ENCODE data around the gene CCDC78. TPM values are rescaled to one million over a fixed set of nuclear protein-coding genes. Genes with fewer than 3 reads are reported as not detected.

The CCDC78 gene
- total and polyA plus RNA-seq, 2 of the 4 experiments (the other 2 are of a cell fraction), result 0.54 to 4.6 TPM

- Histone ChIP-seq H3K14ac (replicated peaks; ENCODE audit: low read depth, low read length) (no peak overlapping the region), H2AK9ac (replicated peaks; ENCODE audit: low read depth, low read length, poor library complexity) (no peak overlapping the region), H3K9me1 (ENCODE audit: insufficient read depth, low read length) (no peaks in the 10 kb centered on the region), H3K4ac (ENCODE audit: low read depth, low read length) (no peak overlapping the region), H4K5ac (ENCODE audit: low read depth, low read length) (no peak overlapping the region), H3K9ac (ENCODE audit: low read depth, low read length) (no peak overlapping the region), H3K27me3 (ENCODE audit: control insufficient read depth, insufficient read depth, low read length) (peaks cover 4% of the 10 kb centered on the region; the same call in 1 of the 2 replicates), H2AFZ (replicated peaks; ENCODE audit: low read length, poor library complexity) (no peak overlapping the region), H3K18ac (ENCODE audit: low read depth, low read length) (no peak overlapping the region), H3K9me3 (ENCODE audit: control insufficient read depth, insufficient read depth, low read length) (no peaks in the 10 kb centered on the region), H3K36me3 (ENCODE audit: control insufficient read depth, insufficient read depth, low read length) (no peaks in the 10 kb centered on the region), H3K23ac (ENCODE audit: low read depth, low read length) (no peak overlapping the region), H3K27ac (ENCODE audit: insufficient read depth, low read length) (no peak overlapping the region), H2BK5ac (ENCODE audit: low read depth, low read length, poor library complexity, severe bottlenecking) (no peak overlapping the region), H4K20me1 (ENCODE audit: insufficient read depth, low read length) (no peaks in the 10 kb centered on the region), H3K4me3 (ENCODE audit: insufficient read depth, low read depth, low read length) (no peak overlapping the region), H3K4me2 (ENCODE audit: low read depth, low read length) (no peak overlapping the region), H3K4me1 (ENCODE audit: control insufficient read depth, insufficient read depth, low read length) (no peaks in the 10 kb centered on the region), H2BK20ac (ENCODE audit: low read depth, low read length) (no peak overlapping the region), H2BK120ac (ENCODE audit: low read depth, low read length) (no peak overlapping the region), H3K79me1 (ENCODE audit: low read depth in 1 of 2, low read length in 2 of 2) (no peaks in the 10 kb centered on the region), H4K91ac (ENCODE audit: insufficient read depth, low read depth, low read length) (no peak overlapping the region), H4K8ac (ENCODE audit: low read depth in 2 of 2, low read length in 2 of 2) (no peak overlapping the region), H2BK15ac (ENCODE audit: low read depth, low read length) (no peak overlapping the region), H2AK5ac (ENCODE audit: low read depth, low read length) (no peak overlapping the region), H3K56ac (ENCODE audit: extremely low read depth, insufficient read depth, low read length) (no peak overlapping the region)
- DNase-seq (no peak), ATAC-seq (ENCODE audit: low read depth) (no peak)
- no TSS peak for BruUV-seq (replicated peaks)
- dilution Hi-C loops (cut with HindIII; ENCODE audit: low sequenced_read_pairs, unreplicated experiment) (no loop called here), intact Hi-C loops (cut with micrococcal nuclease) (no loop called here), in situ Hi-C loops (cut with MboI; ENCODE audit: low sequenced_read_pairs) (no loop called here)
- no peak for TF ChIP-seq RFX5 (IDR thresholded peaks at IDR 0.05; ENCODE audit: low read depth, low read length)
- no peak for TF ChIP-seq MAZ (IDR thresholded peaks at IDR 0.05; ENCODE audit: borderline replicate concordance, low read depth, low read length)
- no peak for TF ChIP-seq MAFK (IDR thresholded peaks at IDR 0.05; ENCODE audit: low read depth, low read length)
- no peak for TF ChIP-seq SMC3 (IDR thresholded peaks at IDR 0.05; ENCODE audit: low read depth, low read length)
- no peak for TF ChIP-seq USF2 (IDR thresholded peaks at IDR 0.05; ENCODE audit: low read depth, low read length)
- no peak for TF ChIP-seq ELK1 (IDR thresholded peaks at IDR 0.05; ENCODE audit: borderline replicate concordance, low read depth, low read length)
- TF ChIP-seq CEBPB (IDR thresholded peaks at IDR 0.05; ENCODE audit: low read depth, low read length), result no peak
- TF ChIP-seq POLR2A (IDR thresholded peaks at IDR 0.05; ENCODE audit: low read depth, low read length), result no peak
- no peak for TF ChIP-seq FOS (IDR thresholded peaks at IDR 0.05; ENCODE audit: low read depth, low read length)
- no peak for TF ChIP-seq NFE2L2 (IDR thresholded peaks at IDR 0.05; ENCODE audit: low read depth, low read length)
- TF ChIP-seq MXI1 (IDR thresholded peaks at IDR 0.05; ENCODE audit: borderline replicate concordance, low read depth, low read length), result no peak
- TF ChIP-seq RCOR1 (IDR thresholded peaks at IDR 0.05; ENCODE audit: insufficient replicate concordance, low read length), result no peak
- no peak for TF ChIP-seq CTCF (conservative IDR thresholded peaks at IDR 0.05; ENCODE audit: low read depth, low read length)
- no peak for TF ChIP-seq RAD21 (IDR thresholded peaks at IDR 0.05; ENCODE audit: low read length)
- TF ChIP-seq BHLHE40 (IDR thresholded peaks at IDR 0.05; ENCODE audit: low read depth, low read length), result no peak
- no peak for TF ChIP-seq CHD1 (IDR thresholded peaks at IDR 0.05; ENCODE audit: low read depth, low read length)
- POLR2A ChIA-PET (ENCODE audit: unreplicated experiment), result no interaction called here
- CTCF ChIA-PET, result no interaction called here
- WGBS, 2 experiments (ENCODE audit: extremely low coverage in 2 of 2, insufficient read length in 1 of 2), result no CpG with 5 or more reads among the region's 17 CpGs
Measured at GRCh38 chr16:762595-763268, 36.5 kb upstream of the CCDC78 start.

Data from IMR-90 (cell line).